OCI-LY3 (cell line): ENCODE results near the gene CLK4.

Experiments used
- H2AFZ ChIP-seq: fragments of 200-600, 300-600 bp; shearing (Covaris generic); 2 replicates; pipeline ENCODE4 v1.6.0; 2014; ENCODE audit warnings: antibody characterized with exemption, low read depth, low read length
- H3K27ac ChIP-seq: fragments of 200-600, 300-600 bp; sonication (generic); 2 replicates; pipeline ENCODE4 v1.5.1; 2014; ENCODE audit warnings: mild to moderate bottlenecking, low read length, moderate library complexity, mixed read lengths
- H3K27me3 ChIP-seq: fragments of 200-600, 300-600 bp; sonication (generic); 2 replicates; pipeline ENCODE4 v1.6.1; 2014; ENCODE audit warnings: low read depth, low read length, mixed read lengths
- H3K36me3 ChIP-seq: fragments of 200-600, 300-600 bp; sonication (generic); replicated peaks from 2 replicates; pipeline ENCODE3; 2014; ENCODE audit warnings: low read depth, low read length, mixed read lengths
- H3K4me1 ChIP-seq: fragments of 300-600, 200-600 bp; sonication (generic); 2 replicates; pipeline ENCODE4 v1.6.1; 2014; ENCODE audit warnings: low read length, mixed read lengths
- H3K4me2 ChIP-seq: fragments of 200-600, 300-600 bp; sonication (generic); 2 replicates; pipeline ENCODE4 v1.6.1; 2014; ENCODE audit warnings: low read length, mixed read lengths
- H3K4me3 ChIP-seq: fragments of 300-600, 200-600 bp; sonication (generic); 2 replicates; pipeline ENCODE4 v1.5.1; 2014; ENCODE audit warnings: antibody characterized with exemption, mild to moderate bottlenecking, low read length, moderate library complexity
- H3K79me2 ChIP-seq: fragments of 300-600, 200-600 bp; shearing (Covaris generic); 2 replicates; pipeline ENCODE4 v1.6.1; 2014; ENCODE audit warnings: mild to moderate bottlenecking, low read length, mixed read lengths
- H3K9ac ChIP-seq: fragments of 300-600, 200-600 bp; shearing (Covaris generic); 2 replicates; pipeline ENCODE4 v1.6.0; 2014; ENCODE audit warnings: mild to moderate bottlenecking, low read length, moderate library complexity
- H3K9me3 ChIP-seq: fragments of 200-600, 300-600 bp; shearing (Covaris generic); 2 replicates; pipeline ENCODE4 v1.6.1; 2014; ENCODE audit warnings: low read length, mixed read lengths; ENCODE audit not compliant: insufficient read depth
- H4K20me1 ChIP-seq: fragments of 200-600, 300-600 bp; sonication (generic); 2 replicates; pipeline ENCODE4 v1.6.1; 2016; ENCODE audit warnings: low read length, mixed read lengths; ENCODE audit not compliant: insufficient read depth
- EZH2phosphoT487 ChIP-seq: fragments of 200-600 bp; shearing (Covaris generic); IDR thresholded peaks from 2 replicates; pipeline ENCODE4 v1.6.1; 2018; ENCODE audit warnings: antibody characterized with exemption, mixed run types, low read depth
- TF ChIP-seq, protein P1 (sequence below): fragments of 200-600, 300-600 bp; sonication (generic); IDR thresholded peaks from 2 replicates; pipeline ENCODE4 v1.5.1; 2014; ENCODE audit warnings: antibody characterized with exemption, low read length, low read depth

The CLK4 gene

GRCh38 chr5:178626484-178627258 is at the start of gene CLK4:
Gene CLK4 (minus strand): TSS chr5:178627050. CDS start chr5:178623416, 3,634 bp downstream.
- H3K4me2 ChIP-seq, result peak within 1 kb of the TSS; percentile 85
- peak within 1 kb of the TSS; percentile 77 for H3K27ac ChIP-seq
- peaks cover 26% of the 10 kb centered on the region for H4K20me1 ChIP-seq
- H3K9ac ChIP-seq, result peak within 1 kb of the TSS; percentile 95
- H3K9me3 ChIP-seq, result no peaks in the 10 kb centered on the region
- H3K79me2 ChIP-seq, result peaks cover 52% of the 10 kb centered on the region
- no peak for TF ChIP-seq EZH2phosphoT487
- TF ChIP-seq, protein P1, sequence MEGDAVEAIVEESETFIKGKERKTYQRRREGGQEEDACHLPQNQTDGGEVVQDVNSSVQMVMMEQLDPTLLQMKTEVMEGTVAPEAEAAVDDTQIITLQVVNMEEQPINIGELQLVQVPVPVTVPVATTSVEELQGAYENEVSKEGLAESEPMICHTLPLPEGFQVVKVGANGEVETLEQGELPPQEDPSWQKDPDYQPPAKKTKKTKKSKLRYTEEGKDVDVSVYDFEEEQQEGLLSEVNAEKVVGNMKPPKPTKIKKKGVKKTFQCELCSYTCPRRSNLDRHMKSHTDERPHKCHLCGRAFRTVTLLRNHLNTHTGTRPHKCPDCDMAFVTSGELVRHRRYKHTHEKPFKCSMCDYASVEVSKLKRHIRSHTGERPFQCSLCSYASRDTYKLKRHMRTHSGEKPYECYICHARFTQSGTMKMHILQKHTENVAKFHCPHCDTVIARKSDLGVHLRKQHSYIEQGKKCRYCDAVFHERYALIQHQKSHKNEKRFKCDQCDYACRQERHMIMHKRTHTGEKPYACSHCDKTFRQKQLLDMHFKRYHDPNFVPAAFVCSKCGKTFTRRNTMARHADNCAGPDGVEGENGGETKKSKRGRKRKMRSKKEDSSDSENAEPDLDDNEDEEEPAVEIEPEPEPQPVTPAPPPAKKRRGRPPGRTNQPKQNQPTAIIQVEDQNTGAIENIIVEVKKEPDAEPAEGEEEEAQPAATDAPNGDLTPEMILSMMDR, result no peak
- peaks cover 13% of the 10 kb centered on the region for H3K36me3 ChIP-seq
- H3K4me1 ChIP-seq, result peaks cover 28% of the 10 kb centered on the region
- peak within 1 kb of the TSS; percentile 90 for H2AFZ ChIP-seq
- H3K4me3 ChIP-seq, result peak within 1 kb of the TSS; percentile 97
- H3K27me3 ChIP-seq, result no peaks in the 10 kb centered on the region

- H3K79me2 ChIP-seq, result no peaks in the 10 kb centered on the region
- no peak overlapping the region for H3K27ac ChIP-seq
- no peaks in the 10 kb centered on the region for H4K20me1 ChIP-seq
- H3K9me3 ChIP-seq, result no peaks in the 10 kb centered on the region
- H3K4me3 ChIP-seq, result no peak overlapping the region
- H3K27me3 ChIP-seq, result no peaks in the 10 kb centered on the region
- H3K36me3 ChIP-seq, result no peaks in the 10 kb centered on the region
- H3K9ac ChIP-seq, result no peak overlapping the region
- H3K4me1 ChIP-seq, result no peaks in the 10 kb centered on the region
- no peak overlapping the region for H2AFZ ChIP-seq
- H3K4me2 ChIP-seq, result no peak overlapping the region
- no peak for TF ChIP-seq EZH2phosphoT487
- TF ChIP-seq, protein P1, result no peak
Measured at GRCh38 chr5:178675922-178676321, 49.1 kb upstream of the CLK4 start.

DNA sequence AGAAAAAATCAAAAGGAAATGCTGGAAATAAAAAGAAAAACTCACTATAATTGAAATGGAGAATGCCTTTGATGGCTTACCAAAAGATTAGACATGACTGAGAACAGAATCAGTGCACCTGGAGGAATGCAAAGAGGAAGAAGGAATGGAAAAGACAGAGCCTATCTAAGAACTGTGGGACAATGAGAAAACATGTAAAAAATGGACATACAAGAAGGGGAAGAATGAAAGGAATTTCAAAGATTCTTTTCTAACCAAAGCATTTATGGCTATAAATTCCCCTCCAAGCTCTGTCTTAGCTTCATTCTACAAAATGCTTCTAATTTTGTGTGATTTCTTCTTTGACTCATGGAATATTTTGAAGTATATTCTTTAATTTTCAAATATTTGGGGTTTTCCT is 47.5 kb upstream of the CLK4 start:
- Histone ChIP-seq H3K36me3 (no peaks in the 10 kb centered on the region), H3K4me3 (no peak overlapping the region), H2AFZ (no peak overlapping the region), H3K79me2 (no peaks in the 10 kb centered on the region), H3K27me3 (no peaks in the 10 kb centered on the region), H3K4me1 (no peaks in the 10 kb centered on the region), H4K20me1 (no peaks in the 10 kb centered on the region), H3K9ac (no peak overlapping the region), H3K4me2 (no peak overlapping the region), H3K27ac (no peak overlapping the region), H3K9me3 (no peaks in the 10 kb centered on the region)
- TF ChIP-seq, protein P1, result no peak
- no peak for TF ChIP-seq EZH2phosphoT487

GRCh38 chr5:178673801-178674295 is 47.0 kb upstream of the CLK4 start:
- Histone ChIP-seq H4K20me1 (no peaks in the 10 kb centered on the region), H3K9me3 (no peaks in the 10 kb centered on the region), H3K36me3 (no peaks in the 10 kb centered on the region), H3K27me3 (no peaks in the 10 kb centered on the region), H2AFZ (no peak overlapping the region), H3K79me2 (no peaks in the 10 kb centered on the region), H3K27ac (no peak overlapping the region), H3K4me2 (no peak overlapping the region), H3K4me3 (no peak overlapping the region), H3K9ac (no peak overlapping the region), H3K4me1 (no peaks in the 10 kb centered on the region)
- TF ChIP-seq, protein P1, result no peak
- no peak for TF ChIP-seq EZH2phosphoT487
